B cell (primary cell): ENCODE results near the gene SLC38A6.

Experiments used
- CTCF ChIP-seq: fragments of 200-600 bp; IDR thresholded peaks from one replicate; pipeline ENCODE4 v1.8.0; 2022; ENCODE audit warnings: antibody characterized with exemption, mild to moderate bottlenecking
- EZH2 ChIP-seq: IDR thresholded peaks from 2 replicates; pipeline ENCODE4 v1.6.1; 2012; ENCODE audit warnings: borderline replicate concordance, low read depth, mild to moderate bottlenecking, moderate library complexity, low read length; ENCODE audit not compliant: insufficient read depth, poor library complexity, severe bottlenecking

GRCh38 chr14:60958146-60958545 is 22.9 kb upstream of the SLC38A6 start:
- TF ChIP-seq CTCF (no peak), EZH2 (no peak)
